Measurements from ENCODE around the gene SMYD3.

GRCh38 chr1:246152986-246153431 lies 354.1 kb downstream of the SMYD3 start:
- TF ChIP-seq CTCF (IDR thresholded peaks at IDR 0.05) (no peak), POLR2AphosphoS5 (IDR thresholded peaks at IDR 0.05) (no peak)
